ENCODE results near the gene RNASET2. TPM values are rescaled to one million over a fixed set of nuclear protein-coding genes. Genes with fewer than 3 reads are reported as not detected.

Gene RNASET2
- total and polyA plus RNA-seq, 2 of the 13 experiments (the other 11 are each of a cell fraction or from before 2014, with no cell fraction given) = 44.6 to 597 TPM

DNA sequence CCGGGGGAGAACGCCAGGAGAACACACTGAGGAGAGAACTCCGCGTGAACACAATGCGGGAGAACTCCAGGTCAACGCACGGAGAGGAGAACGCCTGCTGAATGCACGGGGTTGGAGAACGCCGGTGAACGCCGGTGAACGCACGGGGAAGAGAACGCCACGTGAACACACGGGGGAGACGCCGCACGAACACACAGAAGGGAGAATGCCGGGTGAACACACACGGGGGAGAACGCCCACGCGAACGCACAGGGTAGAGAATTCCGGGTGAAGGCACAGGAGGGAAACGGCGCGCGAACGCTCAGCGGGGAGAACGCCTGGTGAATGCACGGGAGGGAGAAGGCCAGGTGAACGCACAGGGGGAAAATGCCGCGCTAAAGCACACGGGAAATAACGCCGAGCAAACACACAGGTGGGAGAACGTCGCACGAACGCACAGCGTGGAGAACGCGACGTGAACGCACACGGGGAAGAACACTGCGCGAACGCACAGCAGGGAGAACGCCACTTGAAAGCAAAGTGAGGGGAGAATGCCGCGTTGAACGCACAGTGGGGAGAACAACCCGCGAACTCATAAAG, 56.1 kb downstream of the RNASET2 start (continued):
- TF ChIP-seq, protein P1, sequence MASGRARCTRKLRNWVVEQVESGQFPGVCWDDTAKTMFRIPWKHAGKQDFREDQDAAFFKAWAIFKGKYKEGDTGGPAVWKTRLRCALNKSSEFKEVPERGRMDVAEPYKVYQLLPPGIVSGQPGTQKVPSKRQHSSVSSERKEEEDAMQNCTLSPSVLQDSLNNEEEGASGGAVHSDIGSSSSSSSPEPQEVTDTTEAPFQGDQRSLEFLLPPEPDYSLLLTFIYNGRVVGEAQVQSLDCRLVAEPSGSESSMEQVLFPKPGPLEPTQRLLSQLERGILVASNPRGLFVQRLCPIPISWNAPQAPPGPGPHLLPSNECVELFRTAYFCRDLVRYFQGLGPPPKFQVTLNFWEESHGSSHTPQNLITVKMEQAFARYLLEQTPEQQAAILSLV (CRISPR knock-in tag; IDR thresholded peaks at IDR 0.05; ENCODE audit: borderline replicate concordance) = no peak
- TF ChIP-seq KMT2A (CRISPR knock-in tag; IDR thresholded peaks at IDR 0.05) (no peak), RBAK (CRISPR knock-in tag; IDR thresholded peaks at IDR 0.05) (no peak), STAT5B (CRISPR knock-in tag; IDR thresholded peaks at IDR 0.05) (no peak), RXRA (CRISPR knock-in tag; IDR thresholded peaks at IDR 0.05) (no peak)
- TF ChIP-seq, protein P2, sequence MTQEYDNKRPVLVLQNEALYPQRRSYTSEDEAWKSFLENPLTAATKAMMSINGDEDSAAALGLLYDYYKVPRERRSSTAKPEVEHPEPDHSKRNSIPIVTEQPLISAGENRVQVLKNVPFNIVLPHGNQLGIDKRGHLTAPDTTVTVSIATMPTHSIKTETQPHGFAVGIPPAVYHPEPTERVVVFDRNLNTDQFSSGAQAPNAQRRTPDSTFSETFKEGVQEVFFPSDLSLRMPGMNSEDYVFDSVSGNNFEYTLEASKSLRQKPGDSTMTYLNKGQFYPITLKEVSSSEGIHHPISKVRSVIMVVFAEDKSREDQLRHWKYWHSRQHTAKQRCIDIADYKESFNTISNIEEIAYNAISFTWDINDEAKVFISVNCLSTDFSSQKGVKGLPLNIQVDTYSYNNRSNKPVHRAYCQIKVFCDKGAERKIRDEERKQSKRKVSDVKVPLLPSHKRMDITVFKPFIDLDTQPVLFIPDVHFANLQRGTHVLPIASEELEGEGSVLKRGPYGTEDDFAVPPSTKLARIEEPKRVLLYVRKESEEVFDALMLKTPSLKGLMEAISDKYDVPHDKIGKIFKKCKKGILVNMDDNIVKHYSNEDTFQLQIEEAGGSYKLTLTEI (CRISPR knock-in tag; conservative IDR thresholded peaks at IDR 0.05) = no peak

DNA sequence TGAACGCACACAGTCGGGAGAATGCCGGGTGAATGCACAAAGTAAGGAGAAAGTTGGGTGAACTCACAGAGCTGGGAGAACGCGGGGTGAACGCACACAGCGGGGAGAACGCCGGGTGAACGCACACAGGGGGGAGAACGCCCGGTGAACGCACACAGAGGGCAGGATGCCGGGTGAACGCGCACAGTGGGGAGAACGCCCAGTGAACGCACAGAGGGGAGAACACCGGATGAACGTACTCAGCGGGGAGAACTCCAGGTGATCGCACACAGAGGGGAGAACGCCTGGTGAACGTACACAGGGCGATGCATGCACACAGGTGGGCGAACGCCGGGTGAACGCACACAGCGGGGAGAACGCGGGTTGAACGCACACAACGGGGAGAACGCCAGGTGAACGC, 57.4 kb downstream of the RNASET2 start:
- no peaks in the 10 kb centered on the region for H4K20me1 ChIP-seq (ENCODE audit: insufficient read depth, low read length)
- no peak overlapping the region for H3K4me2 ChIP-seq (ENCODE audit: low read depth, low read length)
- H3K36me3 ChIP-seq (replicated peaks in 1 of 2; ENCODE audit: control insufficient read depth in 1 of 2, insufficient read depth in 2 of 2, low read length in 2 of 2) = no peaks in the 10 kb centered on the region
- WGBS (ENCODE audit: low lambda C conversion rate) = 92% methylated on average over 36 of the region's 36 CpGs
- no peak overlapping the region for H3K9ac ChIP-seq (ENCODE audit: insufficient read depth, low read depth, low read length)
- POLR2A ChIA-PET = no interaction called here
- BruUV-seq (replicated peaks) = no TSS peak
- FAIRE-seq = no peak
- DNase-seq (ENCODE audit: low spot score) = no peak
- CTCF ChIA-PET (ENCODE audit: low intra/inter-chr PET ratio, low total read pairs) = no interaction called here
- no peak for ATAC-seq
- H3K79me2 ChIP-seq (ENCODE audit: insufficient read depth, low read length) = no peaks in the 10 kb centered on the region
- intact Hi-C loops (cut with micrococcal nuclease; ENCODE audit: unreplicated experiment) = no loop called here
- no peak overlapping the region for H3K4me3 ChIP-seq (replicated peaks in 1 of 3; ENCODE audit: insufficient read depth in 1 of 3, low read depth in 2 of 3, low read length in 3 of 3)
- no peak overlapping the region for H2AFZ ChIP-seq (ENCODE audit: low read length)
- H3K9me3 ChIP-seq (ENCODE audit: low read length) = no peaks in the 10 kb centered on the region
- no peaks in the 10 kb centered on the region for H3K4me1 ChIP-seq (ENCODE audit: insufficient read depth, low read length)
- no peak overlapping the region for H3K27ac ChIP-seq (ENCODE audit: extremely low read length, insufficient read depth, low read length)
- H3K27me3 ChIP-seq (ENCODE audit: control insufficient read depth in 1 of 2, insufficient read depth in 2 of 2, low read length in 2 of 2) = no peaks in the 10 kb centered on the region
- in situ Hi-C loops (cut with HindIII; ENCODE audit: extremely low pct_ligation_motif_present, low pct_unique_long_range_greater_than_20kb) = no loop called here
- no peak for TF ChIP-seq TGIF2 (CRISPR knock-in tag; IDR thresholded peaks at IDR 0.05)
- no peak for TF ChIP-seq ZNF180 (CRISPR knock-in tag; IDR thresholded peaks at IDR 0.05; ENCODE audit: borderline replicate concordance, low read depth)
- no peak for TF ChIP-seq ZNF234 (CRISPR knock-in tag; conservative IDR thresholded peaks at IDR 0.05)
- TF ChIP-seq EED (CRISPR knock-in tag; IDR thresholded peaks at IDR 0.05) = no peak
- no peak for TF ChIP-seq ZNF274 (CRISPR knock-in tag; IDR thresholded peaks at IDR 0.05)
- TF ChIP-seq ARHGAP35 (CRISPR knock-in tag; IDR thresholded peaks at IDR 0.05; ENCODE audit: borderline replicate concordance) = no peak
- TF ChIP-seq CBX5 (CRISPR knock-in tag; IDR thresholded peaks at IDR 0.05; ENCODE audit: borderline replicate concordance) = no peak
- TF ChIP-seq, protein P3, sequence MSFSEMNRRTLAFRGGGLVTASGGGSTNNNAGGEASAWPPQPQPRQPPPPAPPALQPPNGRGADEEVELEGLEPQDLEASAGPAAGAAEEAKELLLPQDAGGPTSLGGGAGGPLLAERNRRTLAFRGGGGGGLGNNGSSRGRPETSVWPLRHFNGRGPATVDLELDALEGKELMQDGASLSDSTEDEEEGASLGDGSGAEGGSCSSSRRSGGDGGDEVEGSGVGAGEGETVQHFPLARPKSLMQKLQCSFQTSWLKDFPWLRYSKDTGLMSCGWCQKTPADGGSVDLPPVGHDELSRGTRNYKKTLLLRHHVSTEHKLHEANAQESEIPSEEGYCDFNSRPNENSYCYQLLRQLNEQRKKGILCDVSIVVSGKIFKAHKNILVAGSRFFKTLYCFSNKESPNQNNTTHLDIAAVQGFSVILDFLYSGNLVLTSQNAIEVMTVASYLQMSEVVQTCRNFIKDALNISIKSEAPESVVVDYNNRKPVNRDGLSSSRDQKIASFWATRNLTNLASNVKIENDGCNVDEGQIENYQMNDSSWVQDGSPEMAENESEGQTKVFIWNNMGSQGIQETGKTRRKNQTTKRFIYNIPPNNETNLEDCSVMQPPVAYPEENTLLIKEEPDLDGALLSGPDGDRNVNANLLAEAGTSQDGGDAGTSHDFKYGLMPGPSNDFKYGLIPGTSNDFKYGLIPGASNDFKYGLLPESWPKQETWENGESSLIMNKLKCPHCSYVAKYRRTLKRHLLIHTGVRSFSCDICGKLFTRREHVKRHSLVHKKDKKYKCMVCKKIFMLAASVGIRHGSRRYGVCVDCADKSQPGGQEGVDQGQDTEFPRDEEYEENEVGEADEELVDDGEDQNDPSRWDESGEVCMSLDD (CRISPR knock-in tag; IDR thresholded peaks at IDR 0.05; ENCODE audit: borderline replicate concordance) = no peak
- TF ChIP-seq RAD51 (IDR thresholded peaks at IDR 0.05; ENCODE audit: borderline replicate concordance) = no peak
- TF ChIP-seq NFATC3 (CRISPR knock-in tag; IDR thresholded peaks at IDR 0.05) = no peak
- TF ChIP-seq SPEN (CRISPR knock-in tag; IDR thresholded peaks at IDR 0.05; ENCODE audit: low read depth) = no peak
- no peak for TF ChIP-seq RCOR2 (CRISPR knock-in tag; IDR thresholded peaks at IDR 0.05)
- TF ChIP-seq FOXC1 (CRISPR knock-in tag; IDR thresholded peaks at IDR 0.05; ENCODE audit: borderline replicate concordance) = no peak
- no peak for TF ChIP-seq PITX1 (CRISPR knock-in tag; IDR thresholded peaks at IDR 0.05)
- no peak for TF ChIP-seq MEF2D (CRISPR knock-in tag; IDR thresholded peaks at IDR 0.05)

Measured in HepG2 (cell line).